ENCODE measurements around the gene SNX5. TPM values are rescaled to one million over a fixed set of nuclear protein-coding genes. Genes with fewer than 3 reads are reported as not detected.

Gene SNX5
- polyA plus RNA-seq, 1 donor from 2014 or later, result 59.8 TPM

DNA sequence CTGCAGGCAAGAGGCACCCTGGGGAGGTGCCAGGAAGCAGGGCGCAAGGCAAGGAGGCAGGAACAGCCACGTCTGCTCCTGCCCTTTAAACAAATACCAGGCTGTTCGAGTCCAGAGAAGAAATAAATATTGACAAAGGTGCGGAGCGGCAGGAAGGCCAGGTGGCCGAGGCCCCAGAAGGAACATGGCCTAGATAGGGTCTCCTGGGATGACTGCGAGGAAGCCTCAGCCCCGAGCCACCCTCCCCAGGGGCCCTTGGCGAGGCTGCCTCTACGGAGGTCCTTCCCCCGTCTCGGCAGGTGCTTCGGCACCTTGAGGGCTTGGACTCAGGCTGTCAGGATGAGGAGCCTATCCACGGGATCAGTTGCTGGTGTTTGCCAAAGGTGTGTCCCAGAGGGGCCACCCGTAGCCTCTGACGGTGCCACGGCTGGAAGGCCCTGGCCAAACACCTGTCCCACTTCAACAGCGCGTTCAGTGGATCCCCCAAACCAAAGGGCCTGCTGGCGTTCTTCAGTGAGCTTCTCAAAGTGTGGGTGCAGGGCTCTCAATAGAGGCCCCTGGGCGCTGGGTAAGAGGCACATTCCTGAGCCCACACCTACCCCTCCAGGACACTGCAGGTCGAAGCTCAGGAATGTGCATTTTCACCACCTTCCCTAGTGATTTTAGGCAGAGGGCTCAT lies 39.8 kb downstream of the SNX5 start:
- Histone ChIP-seq H3K9me3 (ENCODE audit: low read length) (no peaks in the 10 kb centered on the region), H3K9me2 (ENCODE audit: insufficient read depth, low read length) (no peaks in the 10 kb centered on the region), H3K36me3 (ENCODE audit: insufficient read depth, low read length) (no peaks in the 10 kb centered on the region), H3K79me2 (replicated peaks; ENCODE audit: insufficient read depth, low read length) (no peaks in the 10 kb centered on the region), H3K27me3 (ENCODE audit: insufficient read depth, low read depth, low read length) (no peaks in the 10 kb centered on the region), H2AFZ (ENCODE audit: low read depth, low read length) (no peak overlapping the region), H3K4me3 (ENCODE audit: low read length) (no peak overlapping the region), H3F3A (ENCODE audit: insufficient read depth, low read length, poor library complexity, severe bottlenecking) (no peaks in the 10 kb centered on the region), H3K4me2 (ENCODE audit: low read length) (no peak overlapping the region), H3K9ac (ENCODE audit: low read length) (no peak overlapping the region), H3K27ac (ENCODE audit: low read length) (no peak overlapping the region), H4K20me1 (ENCODE audit: insufficient read depth) (no peaks in the 10 kb centered on the region)
- no peak for TF ChIP-seq POLR2AphosphoS5 (IDR thresholded peaks at IDR 0.05)

DNA sequence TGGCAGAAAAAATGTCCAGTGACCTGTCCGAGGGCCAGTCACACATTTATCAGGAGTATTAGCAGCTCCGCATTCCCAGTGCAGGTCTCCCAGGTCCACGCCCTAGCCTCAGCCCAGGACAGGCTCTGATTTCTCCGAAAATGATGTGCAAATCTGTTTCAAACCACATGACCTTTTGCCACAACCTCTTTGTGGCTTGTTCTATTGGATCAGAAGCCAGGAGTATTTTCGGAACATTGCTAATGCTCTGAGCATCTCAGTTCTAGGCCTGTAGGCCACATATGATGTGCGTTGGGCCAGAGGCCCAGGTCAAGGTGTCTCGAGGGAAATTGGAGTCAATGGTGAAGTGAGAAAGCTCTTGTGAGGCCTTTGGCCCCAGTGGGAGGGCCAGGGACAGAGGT lies 40.4 kb downstream of the SNX5 start:
- Histone ChIP-seq H3K27ac (ENCODE audit: low read length) (no peak overlapping the region), H3K4me3 (ENCODE audit: low read length) (no peak overlapping the region), H3K9me2 (ENCODE audit: insufficient read depth, low read length) (no peaks in the 10 kb centered on the region), H4K20me1 (ENCODE audit: insufficient read depth) (no peaks in the 10 kb centered on the region), H3K79me2 (replicated peaks; ENCODE audit: insufficient read depth, low read length) (no peaks in the 10 kb centered on the region), H3K36me3 (ENCODE audit: insufficient read depth, low read length) (no peaks in the 10 kb centered on the region), H3F3A (ENCODE audit: insufficient read depth, low read length, poor library complexity, severe bottlenecking) (no peaks in the 10 kb centered on the region), H2AFZ (ENCODE audit: low read depth, low read length) (no peak overlapping the region), H3K27me3 (ENCODE audit: insufficient read depth, low read depth, low read length) (no peaks in the 10 kb centered on the region), H3K9ac (ENCODE audit: low read length) (no peak overlapping the region), H3K4me2 (ENCODE audit: low read length) (no peak overlapping the region), H3K9me3 (ENCODE audit: low read length) (no peaks in the 10 kb centered on the region)
- TF ChIP-seq, protein P1, sequence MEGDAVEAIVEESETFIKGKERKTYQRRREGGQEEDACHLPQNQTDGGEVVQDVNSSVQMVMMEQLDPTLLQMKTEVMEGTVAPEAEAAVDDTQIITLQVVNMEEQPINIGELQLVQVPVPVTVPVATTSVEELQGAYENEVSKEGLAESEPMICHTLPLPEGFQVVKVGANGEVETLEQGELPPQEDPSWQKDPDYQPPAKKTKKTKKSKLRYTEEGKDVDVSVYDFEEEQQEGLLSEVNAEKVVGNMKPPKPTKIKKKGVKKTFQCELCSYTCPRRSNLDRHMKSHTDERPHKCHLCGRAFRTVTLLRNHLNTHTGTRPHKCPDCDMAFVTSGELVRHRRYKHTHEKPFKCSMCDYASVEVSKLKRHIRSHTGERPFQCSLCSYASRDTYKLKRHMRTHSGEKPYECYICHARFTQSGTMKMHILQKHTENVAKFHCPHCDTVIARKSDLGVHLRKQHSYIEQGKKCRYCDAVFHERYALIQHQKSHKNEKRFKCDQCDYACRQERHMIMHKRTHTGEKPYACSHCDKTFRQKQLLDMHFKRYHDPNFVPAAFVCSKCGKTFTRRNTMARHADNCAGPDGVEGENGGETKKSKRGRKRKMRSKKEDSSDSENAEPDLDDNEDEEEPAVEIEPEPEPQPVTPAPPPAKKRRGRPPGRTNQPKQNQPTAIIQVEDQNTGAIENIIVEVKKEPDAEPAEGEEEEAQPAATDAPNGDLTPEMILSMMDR (IDR thresholded peaks at IDR 0.05; ENCODE audit: poor library complexity, severe bottlenecking), result no peak
- TF ChIP-seq POLR2AphosphoS5 (IDR thresholded peaks at IDR 0.05), result no peak
- TF ChIP-seq TAF1 (IDR thresholded peaks at IDR 0.05; ENCODE audit: low read depth), result no peak
- no peak for TF ChIP-seq SMC3 (conservative IDR thresholded peaks at IDR 0.05; ENCODE audit: poor library complexity)
- TF ChIP-seq, protein P2, sequence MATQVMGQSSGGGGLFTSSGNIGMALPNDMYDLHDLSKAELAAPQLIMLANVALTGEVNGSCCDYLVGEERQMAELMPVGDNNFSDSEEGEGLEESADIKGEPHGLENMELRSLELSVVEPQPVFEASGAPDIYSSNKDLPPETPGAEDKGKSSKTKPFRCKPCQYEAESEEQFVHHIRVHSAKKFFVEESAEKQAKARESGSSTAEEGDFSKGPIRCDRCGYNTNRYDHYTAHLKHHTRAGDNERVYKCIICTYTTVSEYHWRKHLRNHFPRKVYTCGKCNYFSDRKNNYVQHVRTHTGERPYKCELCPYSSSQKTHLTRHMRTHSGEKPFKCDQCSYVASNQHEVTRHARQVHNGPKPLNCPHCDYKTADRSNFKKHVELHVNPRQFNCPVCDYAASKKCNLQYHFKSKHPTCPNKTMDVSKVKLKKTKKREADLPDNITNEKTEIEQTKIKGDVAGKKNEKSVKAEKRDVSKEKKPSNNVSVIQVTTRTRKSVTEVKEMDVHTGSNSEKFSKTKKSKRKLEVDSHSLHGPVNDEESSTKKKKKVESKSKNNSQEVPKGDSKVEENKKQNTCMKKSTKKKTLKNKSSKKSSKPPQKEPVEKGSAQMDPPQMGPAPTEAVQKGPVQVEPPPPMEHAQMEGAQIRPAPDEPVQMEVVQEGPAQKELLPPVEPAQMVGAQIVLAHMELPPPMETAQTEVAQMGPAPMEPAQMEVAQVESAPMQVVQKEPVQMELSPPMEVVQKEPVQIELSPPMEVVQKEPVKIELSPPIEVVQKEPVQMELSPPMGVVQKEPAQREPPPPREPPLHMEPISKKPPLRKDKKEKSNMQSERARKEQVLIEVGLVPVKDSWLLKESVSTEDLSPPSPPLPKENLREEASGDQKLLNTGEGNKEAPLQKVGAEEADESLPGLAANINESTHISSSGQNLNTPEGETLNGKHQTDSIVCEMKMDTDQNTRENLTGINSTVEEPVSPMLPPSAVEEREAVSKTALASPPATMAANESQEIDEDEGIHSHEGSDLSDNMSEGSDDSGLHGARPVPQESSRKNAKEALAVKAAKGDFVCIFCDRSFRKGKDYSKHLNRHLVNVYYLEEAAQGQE (IDR thresholded peaks at IDR 0.05; ENCODE audit: borderline replicate concordance), result no peak
- no peak for TF ChIP-seq EP300 (conservative IDR thresholded peaks at IDR 0.05; ENCODE audit: poor library complexity, severe bottlenecking)
- TF ChIP-seq EZH2 (IDR thresholded peaks at IDR 0.05; ENCODE audit: borderline replicate concordance, insufficient read depth, low read length, poor library complexity, severe bottlenecking), result no peak
- no peak for TF ChIP-seq RAD21 (conservative IDR thresholded peaks at IDR 0.05)
- no peak for TF ChIP-seq MXI1 (conservative IDR thresholded peaks at IDR 0.05; ENCODE audit: poor library complexity, severe bottlenecking)

All from neural cell (in vitro differentiated cells).